ENCODE measurements around the gene HOXA5. TPM values are rescaled to one million over a fixed set of nuclear protein-coding genes. Genes with fewer than 3 reads are reported as not detected.

The HOXA5 gene
- total and polyA plus RNA-seq, 8 donors: 0.24 to 1.4 (median 0.81) TPM; not detected in 1

- ATAC-seq: peak in 1 of 4 donors; percentile 39
- peak within 1 kb of the TSS in 3 of 4 donors; percentile 10 to 50 (median 44) for H3K27ac ChIP-seq
- no peaks in the 10 kb centered on the region for H3K9me3 ChIP-seq
- WGBS, 2 donors: 6 to 9% methylated on average over 29 of the region's 29 CpGs
- intact Hi-C loops (cut with DNase I): no loop called here
- peaks cover 0 to 8% (median 4%) of the 10 kb centered on the region in 3 donors for H3K4me1 ChIP-seq
- H3K36me3 ChIP-seq: no peaks in the 10 kb centered on the region
- no peak for FAIRE-seq
- H3K4me3 ChIP-seq: peak within 1 kb of the TSS in 2 of 4 donors; percentile 5 to 17
- no peak for TF ChIP-seq CTCF (IDR thresholded peaks at IDR 0.05)
- DNase-seq: no peak
- peaks cover 0 to 76% (median 17%) of the 10 kb centered on the region in 4 donors for H3K27me3 ChIP-seq
These were observed 40.7 kb downstream of the HOXA5 start, which contains the start of gene HOXA2 for GRCh38 chr7:27102581-27103442. Gene HOXA2, minus strand, starts transcription at chr7:27102683. Its CDS starts 183 bp downstream, at chr7:27102500.

- FAIRE-seq: no peak
- Histone ChIP-seq H3K4me1 (peaks cover 0 to 8% (median 4%) of the 10 kb centered on the region in 3 donors), H3K9me3 (no peaks in the 10 kb centered on the region), H3K36me3 (no peaks in the 10 kb centered on the region), H3K4me3 (peak overlapping the region in 2 of 4 donors; percentile 5 to 17), H3K27me3 (peaks cover 0 to 76% (median 15%) of the 10 kb centered on the region in 4 donors), H3K27ac (peak overlapping the region in 3 of 4 donors; percentile 10 to 50 (median 44))
- no peak for ATAC-seq
- no peak for TF ChIP-seq CTCF (IDR thresholded peaks at IDR 0.05)
- intact Hi-C loops (cut with DNase I): no loop called here
- WGBS, 2 donors: 7% methylated on average over 39 of the region's 39 CpGs
- DNase-seq: peak in 1 of 6 donors; percentile 49
These were observed 41.4 kb downstream of the HOXA5 start for GRCh38 chr7:27101957-27102580.

- peaks cover 0 to 75% (median 16%) of the 10 kb centered on the region in 4 donors for H3K27me3 ChIP-seq
- FAIRE-seq: no peak
- TF ChIP-seq CTCF (IDR thresholded peaks at IDR 0.05): no peak
- H3K9me3 ChIP-seq: no peaks in the 10 kb centered on the region
- no peak for DNase-seq
- no peaks in the 10 kb centered on the region for H3K36me3 ChIP-seq
- peak overlapping the region in 2 of 4 donors; percentile 44 to 50 for H3K27ac ChIP-seq
- intact Hi-C loops (cut with DNase I): no loop called here
- WGBS, 2 donors: 13 to 17% methylated on average over 25 of the region's 25 CpGs
- H3K4me3 ChIP-seq: peak overlapping the region in 2 of 4 donors; percentile 5 to 17
- H3K4me1 ChIP-seq: peaks cover 0 to 8% (median 4%) of the 10 kb centered on the region in 3 donors
- ATAC-seq: no peak
These were observed 42.1 kb downstream of the HOXA5 start for GRCh38 chr7:27101171-27101956.

- WGBS, 2 donors: 20 to 29% methylated on average over 8 of the region's 8 CpGs
- Histone ChIP-seq H3K27ac (peak overlapping the region in 1 of 4 donors; percentile 44), H3K4me1 (peaks cover 0 to 8% (median 4%) of the 10 kb centered on the region in 3 donors), H3K27me3 (peaks cover 0 to 74% (median 16%) of the 10 kb centered on the region in 4 donors), H3K9me3 (no peaks in the 10 kb centered on the region), H3K4me3 (no peak overlapping the region), H3K36me3 (no peaks in the 10 kb centered on the region)
- ATAC-seq: no peak
- no peak for TF ChIP-seq CTCF (IDR thresholded peaks at IDR 0.05)
- no peak for DNase-seq
- no peak for FAIRE-seq
- intact Hi-C loops (cut with DNase I): no loop called here
These were observed 42.7 kb downstream of the HOXA5 start for GRCh38 chr7:27100694-27101170.
